Hematopoietic multipotent progenitor cell (in vitro differentiated cells): ENCODE results near the gene IGF2BP2. TPM values are rescaled to one million over a fixed set of nuclear protein-coding genes. Genes with fewer than 3 reads are reported as not detected.
A peak's percentile ranks its signal among the peaks of the same experiment; 100 is the strongest.
"Not testable (repeated sequence)": the region's sequence is repeated elsewhere in the genome, so short reads cannot be mapped to it uniquely, and the experiment has no call there.

Source experiments
- DNase-seq, 3 donors: peaks; one replicate each; pipeline ENCODE4 v3.0.0-alpha.2; 2011 to 2015; ENCODE audit warnings: low read depth in 2 of 3, low spot score in 2 of 3
- total RNA-seq: library from RNA; depleted of rRNA; stranded (reverse); fragments of >200 nt; gene quantifications from one replicate; pipeline ENCODE4 v1.2.3, GENCODE V29; 2012

Gene IGF2BP2
- total RNA-seq, 1 donor, result 39.6 TPM

DNA sequence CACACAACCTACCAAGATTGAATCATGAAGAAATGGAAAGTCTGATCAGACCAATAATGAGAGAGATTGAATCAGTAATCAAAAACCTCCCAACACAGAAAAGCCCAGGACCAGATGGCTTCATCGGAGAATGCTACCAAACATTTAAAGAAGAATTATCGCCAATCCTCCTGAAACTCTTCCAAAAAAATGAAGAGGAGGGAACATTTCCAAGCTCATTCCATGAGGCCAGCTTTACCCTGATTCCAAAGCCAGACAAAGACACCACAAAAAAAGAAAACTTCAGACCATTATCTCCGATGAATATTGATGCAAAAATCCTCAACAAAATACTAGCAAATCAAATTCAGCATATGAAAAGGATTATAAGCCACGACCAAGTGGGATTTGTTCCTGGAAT lies 144.6 kb downstream of the IGF2BP2 start:
- no peak for DNase-seq

DNA sequence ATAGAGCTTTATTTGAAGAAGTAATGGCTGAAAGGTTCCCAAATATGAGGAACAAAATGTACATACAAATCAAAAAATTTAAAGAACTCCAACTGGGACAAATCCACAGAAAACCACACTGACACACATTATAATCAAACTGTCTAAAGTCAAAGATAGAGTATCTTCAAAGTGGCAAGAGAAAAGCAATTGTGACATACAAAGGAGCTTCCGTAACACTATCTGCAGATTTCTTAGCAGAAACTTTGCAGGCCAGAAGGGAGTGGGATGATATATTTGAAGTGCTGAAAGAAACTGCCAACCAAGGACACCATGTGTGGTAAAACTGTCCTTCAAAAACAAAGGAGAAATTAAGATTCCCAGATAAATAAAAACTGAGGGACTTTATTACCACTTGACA lies 146.8 kb downstream of the IGF2BP2 start:
- no peak for DNase-seq

DNA sequence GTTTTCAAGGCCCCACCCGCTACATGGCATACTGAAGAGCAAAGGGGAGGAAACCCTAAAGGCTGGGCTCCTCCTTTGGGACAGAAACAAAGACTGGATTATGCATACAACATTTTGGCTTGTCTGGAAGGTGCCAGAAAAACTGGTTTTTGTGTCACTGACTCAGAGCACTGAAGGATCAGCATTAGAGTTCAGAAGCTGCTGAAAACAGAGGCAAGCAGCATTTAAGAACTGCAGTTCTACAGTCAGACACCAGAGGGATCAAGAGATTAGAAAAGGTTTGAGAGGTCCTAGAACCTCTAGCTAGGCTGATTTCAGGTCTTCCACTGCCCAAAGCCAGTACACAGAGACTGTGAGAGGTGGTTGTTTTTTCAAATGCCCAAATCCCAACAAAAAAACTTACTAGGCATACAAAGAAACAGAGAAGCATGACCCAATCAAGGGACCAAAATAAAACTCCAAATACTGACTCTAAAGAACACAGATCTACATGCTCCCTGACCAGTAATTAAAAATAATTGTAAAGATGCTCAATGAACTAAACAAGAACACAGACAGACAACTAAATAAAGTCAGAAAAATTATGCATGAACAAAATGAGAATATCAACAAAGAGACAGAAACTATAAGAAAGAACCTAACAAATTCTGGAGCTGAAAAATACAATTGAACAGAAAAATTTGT lies 147.6 kb downstream of the IGF2BP2 start:
- peak in 2 of 3 donors; percentile 29 to 72 for DNase-seq

DNA sequence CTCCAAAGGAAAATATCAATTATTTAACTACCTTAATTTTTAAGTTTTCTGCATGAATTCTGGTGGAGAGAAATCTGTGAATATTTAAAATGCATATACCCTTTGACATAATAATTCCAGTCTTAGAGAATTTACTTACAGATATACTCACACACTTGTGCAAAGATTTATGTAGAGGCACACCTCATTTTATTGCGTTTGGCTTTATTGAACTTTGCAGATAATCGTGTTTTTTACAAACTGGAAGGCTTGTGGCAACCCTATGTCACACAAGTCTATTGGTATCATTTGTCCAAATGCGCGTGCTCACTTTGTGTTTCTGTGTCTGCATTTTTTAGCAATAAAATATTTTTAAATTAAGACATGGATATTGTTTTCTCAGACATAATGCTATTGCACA lies 157.3 kb downstream of the IGF2BP2 start:
- DNase-seq, result no peak

DNA sequence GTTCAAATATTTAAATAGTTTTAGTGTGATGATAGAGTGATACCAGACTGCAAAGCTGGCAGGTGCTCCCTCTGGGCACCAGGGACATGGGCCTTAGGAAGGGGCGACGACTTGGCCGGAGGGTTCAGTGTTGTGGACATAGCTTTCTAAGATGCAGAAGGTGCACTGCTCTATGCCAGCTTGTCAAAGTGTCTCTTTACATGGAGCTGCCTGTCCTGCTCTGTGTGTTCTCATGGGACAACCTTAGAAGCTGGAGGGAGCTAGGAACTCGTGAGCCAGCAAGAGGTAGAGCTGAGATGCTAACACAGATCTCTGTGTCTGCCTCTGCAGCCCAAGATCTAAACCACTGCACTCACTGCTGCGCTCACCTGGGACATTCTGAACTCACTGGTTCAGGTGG lies 160.9 kb downstream of the IGF2BP2 start:
- DNase-seq, result no peak

DNA sequence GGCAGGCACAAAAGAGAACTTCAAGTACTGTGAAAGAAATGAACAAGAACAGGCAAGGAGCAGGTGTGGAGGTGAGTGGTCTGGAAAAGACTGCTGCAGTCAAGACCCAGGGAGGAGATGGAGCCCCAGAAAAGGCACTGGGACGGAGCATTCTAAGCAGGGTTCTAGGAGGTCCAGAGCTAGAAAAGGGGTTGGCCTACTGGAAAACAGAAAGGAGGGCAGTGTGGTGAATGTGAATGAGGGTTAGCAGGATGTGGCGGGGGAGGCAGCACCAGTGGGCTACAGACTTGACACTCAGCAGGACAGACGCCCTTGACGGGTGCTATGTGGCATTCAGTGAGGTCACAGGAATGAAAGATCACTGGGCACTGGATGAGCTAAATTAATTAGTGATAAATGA lies 163.1 kb downstream of the IGF2BP2 start:
- DNase-seq, result no peak

- DNase-seq, result not testable (repeated sequence)
These were observed 163.5 kb downstream of the IGF2BP2 start for GRCh38 chr3:185661296-185661695.

DNA sequence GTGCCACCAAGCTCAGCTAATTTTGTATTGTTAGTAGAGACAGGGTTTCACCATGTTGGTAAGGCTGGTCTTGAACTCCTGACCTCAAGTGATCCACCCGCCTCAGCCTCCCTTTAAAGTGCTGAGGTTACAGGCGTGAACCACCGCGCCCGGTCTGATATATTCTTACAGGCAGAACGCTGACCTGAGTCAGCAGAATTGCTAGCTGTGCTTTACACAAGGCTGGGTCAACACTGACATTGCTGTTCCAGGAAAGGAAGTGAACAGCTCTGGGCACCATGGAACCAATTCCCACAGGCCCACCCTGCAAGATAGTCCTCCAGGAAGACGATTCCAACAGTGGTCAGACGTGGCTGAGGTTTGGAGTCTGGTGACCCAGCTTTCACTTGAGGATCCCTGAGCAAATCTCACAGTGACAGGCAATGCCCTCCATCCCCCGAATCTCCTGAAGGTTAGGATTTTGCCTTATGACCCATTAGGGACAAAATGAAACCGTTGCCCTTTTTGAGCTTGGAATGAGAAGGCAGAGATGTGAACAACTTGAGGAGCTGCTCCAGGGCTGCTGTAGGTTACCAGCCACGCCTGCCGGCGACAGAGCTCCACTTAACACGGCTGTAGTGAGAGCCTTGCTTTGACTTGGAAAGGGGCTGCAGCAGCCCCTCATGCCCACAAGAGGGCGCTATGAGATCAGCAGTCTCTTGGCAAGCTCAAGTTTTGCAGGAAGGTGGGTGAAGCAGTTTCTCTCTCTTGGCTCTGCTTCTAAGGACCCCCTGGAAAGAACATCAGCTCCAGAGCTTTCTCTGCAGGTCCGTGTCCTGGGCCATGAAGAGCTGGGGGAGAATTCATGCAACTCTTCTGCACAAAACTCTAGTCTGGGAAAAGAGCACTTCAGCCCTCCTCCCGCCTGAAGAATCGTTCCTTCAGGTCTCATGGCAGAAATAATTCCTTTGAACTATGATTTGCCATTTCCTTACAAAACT lies 164.6 kb downstream of the IGF2BP2 start:
- DNase-seq, result peak; percentile 13 to 87 (median 71)

DNA sequence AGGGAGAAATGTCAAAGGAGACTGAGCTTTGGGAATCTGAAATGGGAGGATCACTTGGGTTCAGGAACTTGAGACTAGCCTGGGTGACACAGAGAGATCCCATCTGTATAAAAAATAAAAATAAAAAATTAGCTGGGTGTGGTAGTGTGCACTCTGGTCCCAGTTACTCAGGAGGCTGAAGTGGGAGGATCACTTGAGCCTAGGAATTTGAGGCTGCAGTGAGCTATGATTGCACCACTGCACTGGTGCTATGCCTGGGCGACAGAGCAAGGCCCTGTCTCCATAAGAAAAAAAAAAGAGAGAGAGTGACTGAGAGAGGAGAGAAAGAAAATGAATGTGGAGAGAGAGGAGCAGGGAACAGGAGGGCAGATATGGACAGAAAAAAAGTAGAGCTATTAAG lies 165.9 kb downstream of the IGF2BP2 start:
- DNase-seq, result no peak

- no peak for DNase-seq
These were observed 166.3 kb downstream of the IGF2BP2 start for GRCh38 chr3:185658504-185658912.

DNA sequence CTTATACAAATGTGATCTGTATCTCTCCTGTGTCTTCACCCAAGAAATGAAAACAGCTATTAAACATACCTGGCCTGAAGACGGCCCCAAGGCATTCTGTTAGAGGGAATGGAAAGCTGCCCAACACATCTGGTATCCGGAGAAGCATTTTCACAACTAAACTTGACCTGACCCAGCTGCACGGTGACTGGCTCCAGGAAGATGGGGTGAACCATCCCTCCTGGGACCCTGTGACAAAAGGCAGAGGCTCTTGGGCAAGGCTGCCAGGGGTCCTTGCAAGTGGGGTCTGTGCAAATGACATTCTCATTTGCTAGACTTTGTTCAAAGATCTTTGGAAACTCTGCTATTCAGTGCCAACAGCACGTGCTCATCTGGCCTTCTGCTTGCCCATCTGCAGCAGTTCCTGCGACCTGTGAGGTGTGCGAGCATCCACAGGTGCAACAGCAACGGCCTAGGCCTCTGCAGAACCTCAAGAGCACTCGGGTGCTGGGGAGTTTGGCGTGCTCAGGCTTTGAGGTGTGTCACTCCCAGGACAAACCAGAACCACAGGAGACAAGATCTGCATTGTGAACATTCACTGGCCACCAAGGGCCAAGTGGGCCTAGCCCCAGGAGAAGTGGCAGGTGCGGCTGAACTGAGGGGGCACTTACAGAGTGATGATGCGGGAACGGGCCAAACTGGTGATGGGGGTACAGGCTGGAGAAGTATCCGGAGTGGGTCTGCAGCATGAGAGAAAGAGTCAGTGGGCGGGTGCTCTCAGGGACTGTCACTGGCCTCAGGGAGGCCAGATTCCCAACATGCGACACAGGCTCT lies 166.9 kb downstream of the IGF2BP2 start:
- no peak for DNase-seq

GRCh38 chr3:185657211-185657610 lies 167.6 kb downstream of the IGF2BP2 start:
- DNase-seq, result no peak

DNA sequence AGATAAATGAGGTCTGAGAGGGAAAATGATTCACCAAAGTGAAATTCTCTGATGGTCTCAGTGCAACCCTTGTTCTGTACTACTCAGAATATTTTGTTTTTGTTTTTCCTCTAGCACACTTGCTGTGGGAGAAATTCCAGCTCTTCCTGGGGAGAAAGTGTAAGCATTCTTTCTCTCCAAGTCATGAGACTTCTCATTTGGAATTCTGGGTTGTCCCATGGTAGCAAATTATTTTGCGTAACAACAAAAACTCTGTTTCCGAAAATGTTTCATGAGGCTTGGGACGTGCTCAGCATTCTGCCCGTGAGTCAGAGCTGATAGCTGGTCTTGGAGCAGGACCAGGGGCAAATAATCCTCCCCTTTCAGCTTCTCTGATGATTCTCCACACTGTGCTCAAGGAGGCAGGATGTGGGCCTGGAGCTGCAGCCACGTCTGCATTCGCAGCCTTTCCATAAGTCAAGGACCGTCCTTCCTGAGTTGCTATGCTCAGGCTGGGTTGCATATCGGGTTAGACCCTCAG lies 168.5 kb downstream of the IGF2BP2 start:
- no peak for DNase-seq

DNA sequence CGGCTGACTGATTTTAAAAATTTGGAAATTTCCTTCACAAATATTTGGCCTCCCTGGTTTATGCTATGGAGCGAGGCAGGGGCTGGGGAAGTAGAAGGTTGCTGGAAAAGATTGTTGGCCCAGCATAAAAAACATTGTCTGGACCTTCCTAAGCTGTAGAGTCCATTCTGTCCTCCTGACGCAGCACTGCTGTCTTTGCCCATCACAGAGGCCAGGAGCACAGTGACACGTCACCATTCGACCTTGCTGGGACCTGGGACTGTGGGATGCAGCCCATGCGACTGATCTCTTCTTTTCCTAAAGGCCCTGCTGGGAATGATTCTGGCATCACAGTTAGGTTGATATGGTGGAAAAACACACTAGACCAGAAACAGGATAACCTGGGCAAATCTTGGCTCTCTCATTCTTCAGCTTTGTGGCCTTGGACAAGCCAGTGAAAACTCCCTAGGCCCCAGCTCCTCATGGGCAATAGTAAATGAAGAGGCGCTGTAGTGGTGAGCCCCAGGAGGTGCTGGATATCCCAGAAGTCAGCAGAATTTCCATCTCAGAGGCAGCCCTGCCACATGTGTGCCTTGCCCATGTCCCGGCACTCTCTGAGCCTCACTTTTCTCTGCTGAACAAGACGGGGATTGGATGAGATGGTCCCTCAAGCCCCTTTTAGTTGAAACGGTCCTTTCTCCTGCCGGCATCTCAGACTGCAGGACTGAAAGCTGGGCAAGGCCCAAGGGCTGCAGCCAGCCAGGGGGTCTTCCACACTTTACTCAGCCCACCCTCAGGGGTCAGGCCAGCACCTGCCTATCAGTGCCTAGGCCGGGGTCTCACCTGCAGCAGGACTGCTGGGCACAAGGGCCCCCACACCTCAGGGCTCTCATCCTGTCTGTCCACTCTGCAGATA lies 169.2 kb downstream of the IGF2BP2 start:
- no peak for DNase-seq

DNA sequence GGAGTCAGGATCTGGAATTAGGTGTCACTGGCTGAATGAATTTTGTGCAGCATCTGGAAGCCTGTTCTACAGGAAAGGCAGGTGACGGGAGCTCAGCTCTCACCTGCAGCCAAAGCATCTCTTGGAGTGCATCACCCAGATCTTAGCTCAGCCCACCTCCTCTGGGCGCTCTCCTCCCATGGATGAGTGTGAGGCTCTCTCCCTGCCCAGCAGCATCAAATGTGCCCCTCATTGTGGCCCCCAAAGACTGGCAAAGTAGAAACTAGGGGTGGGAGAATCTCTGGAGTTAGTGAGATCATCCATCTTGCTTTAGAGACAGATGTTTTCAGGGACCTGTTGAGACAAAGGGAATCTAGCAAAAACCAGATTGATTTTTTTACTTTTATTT lies 170.1 kb downstream of the IGF2BP2 start:
- no peak for DNase-seq

GRCh38 chr3:185653949-185654757 lies 170.7 kb downstream of the IGF2BP2 start:
- DNase-seq, result no peak

GRCh38 chr3:185651971-185652370 lies 172.9 kb downstream of the IGF2BP2 start:
- no peak for DNase-seq

GRCh38 chr3:185649414-185649813 lies 175.4 kb downstream of the IGF2BP2 start:
- no peak for DNase-seq

DNA sequence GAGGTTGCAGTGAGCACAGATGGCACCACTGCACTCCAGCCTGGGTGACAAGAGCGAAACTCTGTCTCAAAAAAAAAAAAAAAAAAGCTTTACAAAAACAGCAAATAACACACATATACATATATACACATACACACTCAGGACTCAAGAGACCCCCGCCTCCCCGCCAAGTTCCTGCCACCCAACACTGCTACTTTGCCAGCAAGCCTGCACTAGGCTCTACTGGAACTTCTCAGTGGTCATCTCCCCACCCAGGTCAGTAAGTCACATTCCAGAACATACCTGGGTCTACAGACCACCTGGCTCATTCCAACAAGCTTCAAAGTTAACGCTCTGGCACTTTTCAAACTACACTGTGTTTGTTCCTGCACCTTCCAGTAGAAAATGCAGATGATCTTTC lies 176.4 kb downstream of the IGF2BP2 start:
- no peak for DNase-seq
